Ascending aorta (tissue), 2 donors: ENCODE measurements around the gene RTKN2. TPM values are rescaled to one million over a fixed set of nuclear protein-coding genes. Genes with fewer than 3 reads are reported as not detected.

Source experiments
- DNase-seq, 2 donors: peaks; one replicate each; pipeline ENCODE4 v3.0.0-alpha.2; 2019; ENCODE audit warnings: low spot score in 2 of 2
- H3K27ac ChIP-seq, 2 donors: fragments of 200-600 bp; sonication (generic); one replicate each; pipeline ENCODE4 v1.5.1; 2016 to 2017; ENCODE audit warnings: mild to moderate bottlenecking in 1 of 2
- H3K27me3 ChIP-seq: fragments of 200-600 bp; sonication (generic); one replicate; pipeline ENCODE4 v1.5.1; 2017
- H3K36me3 ChIP-seq, 2 donors: fragments of 200-600 bp; sonication (generic); one replicate each; pipeline ENCODE4 v1.5.1; 2016
- H3K4me1 ChIP-seq, 2 donors: fragments of 200-600 bp; sonication (generic); one replicate each; pipeline ENCODE4 v1.5.1; 2016 to 2017; ENCODE audit warnings: mild to moderate bottlenecking in 1 of 2
- H3K4me3 ChIP-seq, 2 donors: fragments of 200-600 bp; sonication (generic); one replicate each; pipeline ENCODE4 v1.5.1; 2016 to 2017; ENCODE audit warnings: mild to moderate bottlenecking in 1 of 2
- H3K9me3 ChIP-seq, 2 donors: fragments of 200-600 bp; sonication (generic); one replicate each; pipeline ENCODE4 v1.5.1; 2016
- intact Hi-C: fragments of 100-400 bp; cut with DNase I; formaldehyde crosslinking; loops from one replicate; pipeline ENCODE4 v1.15.1; 2023
- total RNA-seq: library from RNA; depleted of rRNA; stranded (reverse); fragments of >200 nt; gene quantifications from one replicate; pipeline ENCODE4 v1.1.0, GENCODE V29; 2016
- TF ChIP-seq, protein P1 (sequence below), 3 experiments: fragments of 200-600 bp in 2 of 3; fragments of 450-650 bp in 1 of 3; sonication (generic) in 2 of 3; IDR thresholded peaks; one replicate each; pipeline ENCODE4 v1.5.1; 2016 to 2019; ENCODE audit warnings: antibody characterized with exemption in 3 of 3, mild to moderate bottlenecking in 1 of 3, moderate library complexity in 1 of 3

The RTKN2 gene
- total RNA-seq, 1 donor from 2014 or later, result not detected

DNA sequence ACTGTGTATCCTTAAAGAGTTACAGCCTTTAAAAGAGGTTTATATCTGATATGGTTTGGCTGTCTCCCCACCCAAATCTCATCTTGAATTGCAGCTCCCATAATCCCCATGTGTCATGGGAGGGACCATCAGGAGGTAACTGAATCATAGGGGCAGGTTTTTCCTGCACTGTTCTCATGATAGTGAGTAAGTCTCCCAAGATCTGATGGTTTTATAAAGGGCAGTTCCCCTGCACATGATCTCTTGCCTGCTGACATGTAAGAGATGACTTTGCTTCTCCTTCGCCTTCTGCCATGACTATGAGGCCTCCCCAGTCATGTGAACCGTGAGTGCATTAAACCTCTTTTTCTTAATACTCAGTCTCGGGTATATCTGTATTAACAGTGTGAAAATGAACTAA lies 9.7 kb downstream of the RTKN2 start:
- TF ChIP-seq, protein P1, sequence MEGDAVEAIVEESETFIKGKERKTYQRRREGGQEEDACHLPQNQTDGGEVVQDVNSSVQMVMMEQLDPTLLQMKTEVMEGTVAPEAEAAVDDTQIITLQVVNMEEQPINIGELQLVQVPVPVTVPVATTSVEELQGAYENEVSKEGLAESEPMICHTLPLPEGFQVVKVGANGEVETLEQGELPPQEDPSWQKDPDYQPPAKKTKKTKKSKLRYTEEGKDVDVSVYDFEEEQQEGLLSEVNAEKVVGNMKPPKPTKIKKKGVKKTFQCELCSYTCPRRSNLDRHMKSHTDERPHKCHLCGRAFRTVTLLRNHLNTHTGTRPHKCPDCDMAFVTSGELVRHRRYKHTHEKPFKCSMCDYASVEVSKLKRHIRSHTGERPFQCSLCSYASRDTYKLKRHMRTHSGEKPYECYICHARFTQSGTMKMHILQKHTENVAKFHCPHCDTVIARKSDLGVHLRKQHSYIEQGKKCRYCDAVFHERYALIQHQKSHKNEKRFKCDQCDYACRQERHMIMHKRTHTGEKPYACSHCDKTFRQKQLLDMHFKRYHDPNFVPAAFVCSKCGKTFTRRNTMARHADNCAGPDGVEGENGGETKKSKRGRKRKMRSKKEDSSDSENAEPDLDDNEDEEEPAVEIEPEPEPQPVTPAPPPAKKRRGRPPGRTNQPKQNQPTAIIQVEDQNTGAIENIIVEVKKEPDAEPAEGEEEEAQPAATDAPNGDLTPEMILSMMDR (IDR thresholded peaks at IDR 0.05), result no peak
- no peaks in the 10 kb centered on the region for H3K4me1 ChIP-seq
- no peaks in the 10 kb centered on the region for H3K9me3 ChIP-seq
- DNase-seq, result no peak
- no peak overlapping the region for H3K4me3 ChIP-seq
- H3K36me3 ChIP-seq, result no peaks in the 10 kb centered on the region
- intact Hi-C loops, result no loop called here
- no peaks in the 10 kb centered on the region for H3K27me3 ChIP-seq
- H3K27ac ChIP-seq, result no peak overlapping the region

DNA sequence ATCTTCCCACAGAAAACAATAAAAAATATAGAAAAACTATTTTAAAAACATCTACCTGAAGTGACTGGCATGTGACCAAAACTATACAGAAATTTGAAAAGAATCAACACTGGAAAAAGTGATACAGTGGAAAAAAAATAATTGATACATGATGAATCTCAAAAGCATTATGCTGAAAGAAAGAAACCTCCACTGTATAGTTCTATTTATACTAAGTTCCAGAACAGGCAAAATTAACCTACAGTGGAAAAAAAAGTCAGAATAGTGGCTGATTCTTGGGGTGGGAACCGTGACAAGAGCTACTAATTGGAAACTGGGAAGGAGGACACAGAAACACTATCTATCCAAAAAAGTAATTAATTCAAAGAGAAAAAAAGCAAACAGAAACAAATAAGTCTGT lies 14.9 kb downstream of the RTKN2 start:
- TF ChIP-seq, protein P1 (IDR thresholded peaks at IDR 0.05), result no peak
- Histone ChIP-seq H3K4me3 (no peak overlapping the region), H3K36me3 (no peaks in the 10 kb centered on the region), H3K27me3 (no peaks in the 10 kb centered on the region), H3K9me3 (no peaks in the 10 kb centered on the region), H3K4me1 (no peaks in the 10 kb centered on the region), H3K27ac (no peak overlapping the region)
- intact Hi-C loops, result no loop called here
- no peak for DNase-seq

DNA sequence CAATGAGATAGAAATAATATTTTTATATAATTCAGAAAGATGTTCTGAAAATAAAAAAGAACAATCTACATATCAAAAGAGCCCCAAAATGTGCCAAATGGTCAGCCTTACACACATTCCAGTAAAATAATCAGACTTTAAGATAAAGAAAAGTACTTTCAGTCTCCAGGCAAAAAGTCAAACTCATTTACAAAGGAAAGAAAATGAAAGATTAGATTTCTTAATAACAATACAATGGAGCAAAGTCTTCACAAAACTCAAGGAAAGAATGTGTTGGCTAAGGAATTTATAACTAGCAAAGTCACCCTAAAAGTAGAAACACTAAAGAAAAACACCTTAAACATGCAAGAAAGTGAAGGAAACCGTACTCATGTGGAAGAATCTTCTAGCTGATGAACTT lies 16.6 kb downstream of the RTKN2 start:
- TF ChIP-seq, protein P1 (IDR thresholded peaks at IDR 0.05), result no peak
- DNase-seq, result no peak
- intact Hi-C loops, result no loop called here

DNA sequence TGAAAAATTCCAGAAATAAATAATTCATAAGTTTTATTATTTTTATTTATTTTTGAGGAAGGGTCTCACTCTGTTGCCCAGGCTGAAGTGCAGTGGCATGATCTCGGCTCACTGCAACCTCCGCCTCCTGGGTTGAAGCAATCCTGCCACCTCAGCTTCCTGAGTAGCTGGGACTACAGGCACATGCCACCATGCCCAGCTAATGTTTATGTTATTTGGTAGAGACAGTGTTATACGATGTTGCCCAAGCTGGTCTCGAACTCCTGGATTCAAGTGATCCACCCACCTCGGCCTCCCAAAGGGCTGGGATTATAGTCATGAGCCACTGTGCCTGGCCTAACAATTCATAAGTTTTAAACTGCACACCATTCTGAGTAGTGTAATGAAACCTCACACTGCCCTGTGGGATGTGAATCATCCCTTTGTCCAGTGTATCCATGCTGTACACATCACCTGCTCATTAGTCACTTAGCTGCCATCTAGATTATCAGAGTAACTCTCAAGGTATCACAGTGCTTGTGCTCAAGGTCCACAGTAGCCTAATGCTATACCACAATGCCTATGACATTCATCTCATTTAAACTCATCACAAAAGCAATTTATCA lies 17.9 kb downstream of the RTKN2 start:
- Histone ChIP-seq H3K9me3 (no peaks in the 10 kb centered on the region), H3K27me3 (no peaks in the 10 kb centered on the region), H3K4me3 (no peak overlapping the region), H3K27ac (no peak overlapping the region), H3K4me1 (no peaks in the 10 kb centered on the region), H3K36me3 (no peaks in the 10 kb centered on the region)
- intact Hi-C loops, result no loop called here
- no peak for DNase-seq
- TF ChIP-seq, protein P1 (IDR thresholded peaks at IDR 0.05), result no peak

More for the DNA sequence above, 16.6 kb downstream of the RTKN2 start:
- H3K36me3 ChIP-seq, result no peaks in the 10 kb centered on the region
- no peaks in the 10 kb centered on the region for H3K4me1 ChIP-seq
- no peak overlapping the region for H3K27ac ChIP-seq
- H3K4me3 ChIP-seq, result no peak overlapping the region
- no peaks in the 10 kb centered on the region for H3K27me3 ChIP-seq
- no peaks in the 10 kb centered on the region for H3K9me3 ChIP-seq

DNA sequence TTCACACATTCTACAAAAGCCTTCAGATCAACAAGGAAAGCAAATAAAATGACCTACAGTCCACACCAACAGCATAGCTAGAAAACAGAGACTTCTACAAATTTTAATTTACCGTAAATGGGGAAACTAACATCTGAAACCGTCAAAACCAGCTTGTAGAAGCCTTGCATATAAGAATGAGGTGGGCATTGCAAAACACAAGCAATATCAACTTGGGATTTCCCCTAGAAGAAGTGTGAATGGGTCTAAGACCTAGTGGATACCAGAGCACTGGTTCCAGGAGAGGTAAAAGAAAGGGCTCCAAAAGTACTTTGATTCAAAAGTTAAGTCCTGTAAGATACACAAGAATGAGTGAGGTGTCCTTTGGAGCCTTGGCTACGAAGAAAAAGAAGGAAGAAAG lies 18.7 kb downstream of the RTKN2 start:
- H3K4me3 ChIP-seq, result no peak overlapping the region
- H3K4me1 ChIP-seq, result peaks cover 0 to 3% of the 10 kb centered on the region in 2 donors
- no peaks in the 10 kb centered on the region for H3K9me3 ChIP-seq
- TF ChIP-seq, protein P1 (IDR thresholded peaks at IDR 0.05), result no peak
- no peaks in the 10 kb centered on the region for H3K36me3 ChIP-seq
- intact Hi-C loops, result loop anchor here (10.0 kb wide), 1 partner anchor 495 kb away; no protein-coding TSS in a partner anchor
- DNase-seq, result no peak
- H3K27me3 ChIP-seq, result no peaks in the 10 kb centered on the region
- H3K27ac ChIP-seq, result no peak overlapping the region

DNA sequence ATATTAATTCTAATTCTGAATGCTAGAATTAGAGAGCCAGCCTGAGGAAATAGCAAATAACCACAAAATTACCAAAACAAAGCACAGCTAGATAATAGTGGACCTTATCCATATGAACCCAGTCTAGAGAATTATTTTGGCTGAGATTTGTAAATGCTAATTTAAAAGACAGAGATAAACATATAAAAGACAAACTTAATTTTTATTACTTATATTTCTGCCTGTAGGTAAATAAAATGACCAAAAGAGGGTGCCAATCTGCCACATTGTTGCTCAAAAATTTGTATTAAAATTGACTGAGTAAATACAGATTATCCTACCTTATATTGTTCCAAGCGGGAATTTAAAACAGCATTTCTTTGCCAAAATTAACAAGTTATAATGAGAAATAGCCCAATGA lies 20.2 kb downstream of the RTKN2 start:
- Histone ChIP-seq H3K36me3 (no peaks in the 10 kb centered on the region), H3K27me3 (no peaks in the 10 kb centered on the region), H3K4me3 (no peak overlapping the region), H3K4me1 (peaks cover 0 to 6% of the 10 kb centered on the region in 2 donors), H3K9me3 (no peaks in the 10 kb centered on the region), H3K27ac (no peak overlapping the region)
- DNase-seq, result no peak
- intact Hi-C loops, result loop anchor here (10.0 kb wide), 1 partner anchor 494 kb away; no protein-coding TSS in a partner anchor
- TF ChIP-seq, protein P1 (IDR thresholded peaks at IDR 0.05), result peak in 1 of 3 experiments; percentile 27
